ENCODE measurements around the gene CYP17A1. TPM values are rescaled to one million over a fixed set of nuclear protein-coding genes. Genes with fewer than 3 reads are reported as not detected.
"Not testable (repeated sequence)": the region's sequence is repeated elsewhere in the genome, so short reads cannot be mapped to it uniquely, and the experiment has no call there.

CYP17A1 gene
- total and polyA plus RNA-seq, 2 donors (not counting 1 experiment from before 2014, with no cell fraction given) = not detected

DNA sequence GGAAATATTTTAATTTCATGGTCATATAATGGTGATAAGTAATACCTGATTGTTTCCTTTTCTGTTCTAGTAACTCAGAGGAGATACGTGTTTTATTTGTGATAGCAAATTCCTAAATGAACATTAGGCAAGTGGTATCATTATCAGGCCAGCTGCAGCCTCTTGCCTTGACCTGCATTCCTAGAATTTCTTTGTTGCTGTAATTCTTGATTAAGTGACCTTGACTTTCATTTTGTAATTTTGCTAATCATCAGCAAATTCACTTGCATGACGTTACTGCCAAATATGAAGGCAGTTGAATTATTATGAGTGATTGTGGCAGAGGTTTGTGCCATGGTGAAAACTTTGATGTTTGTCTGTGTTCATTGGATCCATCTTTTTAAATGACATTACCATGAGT, 26.4 kb upstream of the CYP17A1 start:
- no peaks in the 10 kb centered on the region for H3K79me2 ChIP-seq (ENCODE audit: control insufficient read depth, insufficient read depth, low read length)
- H3K4me1 ChIP-seq (ENCODE audit: control insufficient read depth, extremely low read depth, insufficient read depth, low read length) = no peaks in the 10 kb centered on the region
- no peak for TF ChIP-seq EZH2 (IDR thresholded peaks at IDR 0.05; ENCODE audit: low read length, missing control alignments)
- TF ChIP-seq, protein P1, sequence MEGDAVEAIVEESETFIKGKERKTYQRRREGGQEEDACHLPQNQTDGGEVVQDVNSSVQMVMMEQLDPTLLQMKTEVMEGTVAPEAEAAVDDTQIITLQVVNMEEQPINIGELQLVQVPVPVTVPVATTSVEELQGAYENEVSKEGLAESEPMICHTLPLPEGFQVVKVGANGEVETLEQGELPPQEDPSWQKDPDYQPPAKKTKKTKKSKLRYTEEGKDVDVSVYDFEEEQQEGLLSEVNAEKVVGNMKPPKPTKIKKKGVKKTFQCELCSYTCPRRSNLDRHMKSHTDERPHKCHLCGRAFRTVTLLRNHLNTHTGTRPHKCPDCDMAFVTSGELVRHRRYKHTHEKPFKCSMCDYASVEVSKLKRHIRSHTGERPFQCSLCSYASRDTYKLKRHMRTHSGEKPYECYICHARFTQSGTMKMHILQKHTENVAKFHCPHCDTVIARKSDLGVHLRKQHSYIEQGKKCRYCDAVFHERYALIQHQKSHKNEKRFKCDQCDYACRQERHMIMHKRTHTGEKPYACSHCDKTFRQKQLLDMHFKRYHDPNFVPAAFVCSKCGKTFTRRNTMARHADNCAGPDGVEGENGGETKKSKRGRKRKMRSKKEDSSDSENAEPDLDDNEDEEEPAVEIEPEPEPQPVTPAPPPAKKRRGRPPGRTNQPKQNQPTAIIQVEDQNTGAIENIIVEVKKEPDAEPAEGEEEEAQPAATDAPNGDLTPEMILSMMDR (conservative IDR thresholded peaks at IDR 0.05 in 1 of 2, IDR thresholded peaks at IDR 0.05 in 1 of 2; ENCODE audit: low read depth in 1 of 2, low read length in 2 of 2) = no peak
- H3K27ac ChIP-seq (ENCODE audit: insufficient read depth, low read length) = no peak overlapping the region
- no peak overlapping the region for H3K4me2 ChIP-seq (ENCODE audit: extremely low read depth, insufficient read depth, low read length)
- no peaks in the 10 kb centered on the region for H4K20me1 ChIP-seq (ENCODE audit: control insufficient read depth, extremely low read depth, insufficient read depth, low read length)
- H3K4me3 ChIP-seq (replicated peaks in 1 of 4; ENCODE audit: control extremely low read depth in 1 of 4, insufficient read depth in 1 of 4, low read depth in 3 of 4, low read length in 4 of 4) = no peak overlapping the region
- no peaks in the 10 kb centered on the region for H3K27me3 ChIP-seq (ENCODE audit: control insufficient read depth, insufficient read depth, low read length)
- no peaks in the 10 kb centered on the region for H3K9me3 ChIP-seq (ENCODE audit: control insufficient read depth, insufficient read depth, low read depth, low read length)
- H2AFZ ChIP-seq (ENCODE audit: low read length) = no peak overlapping the region
- DNase-seq (ENCODE audit: low read depth in 2 of 2) = no peak
- no peak overlapping the region for H3K9ac ChIP-seq (ENCODE audit: insufficient read depth, low read length)
- no peaks in the 10 kb centered on the region for H3K36me3 ChIP-seq (ENCODE audit: control insufficient read depth, insufficient read depth, low read length)

DNA sequence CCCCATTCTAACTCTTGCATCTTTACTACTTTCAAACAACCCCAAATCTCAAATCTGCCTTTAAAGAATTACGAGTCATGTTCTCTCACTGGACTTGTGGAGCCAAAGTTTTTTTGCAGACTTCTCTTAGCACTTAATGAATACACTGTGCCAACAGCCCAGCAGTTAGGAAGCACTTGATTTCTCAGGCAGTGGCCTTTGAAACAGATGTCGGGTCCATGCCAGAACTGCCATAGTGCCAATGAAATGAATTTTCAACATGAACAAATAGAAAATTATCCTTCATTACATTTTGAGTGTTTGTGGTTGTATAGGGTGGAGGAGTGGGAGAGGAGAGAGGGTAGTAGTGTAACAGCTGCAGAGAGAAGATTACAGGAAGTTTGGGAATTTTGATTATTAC, 22.7 kb upstream of the CYP17A1 start:
- Histone ChIP-seq H4K20me1 (ENCODE audit: control insufficient read depth, extremely low read depth, insufficient read depth, low read length) (no peaks in the 10 kb centered on the region), H3K9me3 (ENCODE audit: control insufficient read depth, insufficient read depth, low read depth, low read length) (no peaks in the 10 kb centered on the region), H3K4me2 (ENCODE audit: extremely low read depth, insufficient read depth, low read length) (no peak overlapping the region), H2AFZ (ENCODE audit: low read length) (no peak overlapping the region), H3K27ac (ENCODE audit: insufficient read depth, low read length) (no peak overlapping the region), H3K9ac (ENCODE audit: insufficient read depth, low read length) (no peak overlapping the region), H3K79me2 (ENCODE audit: control insufficient read depth, insufficient read depth, low read length) (no peaks in the 10 kb centered on the region), H3K27me3 (ENCODE audit: control insufficient read depth, insufficient read depth, low read length) (no peaks in the 10 kb centered on the region), H3K4me1 (ENCODE audit: control insufficient read depth, extremely low read depth, insufficient read depth, low read length) (peaks cover 5% of the 10 kb centered on the region), H3K36me3 (ENCODE audit: control insufficient read depth, insufficient read depth, low read length) (no peaks in the 10 kb centered on the region), H3K4me3 (replicated peaks in 1 of 4; ENCODE audit: control extremely low read depth in 1 of 4, insufficient read depth in 1 of 4, low read depth in 3 of 4, low read length in 4 of 4) (no peak overlapping the region)
- TF ChIP-seq, protein P1 (conservative IDR thresholded peaks at IDR 0.05 in 1 of 2, IDR thresholded peaks at IDR 0.05 in 1 of 2; ENCODE audit: low read depth in 1 of 2, low read length in 2 of 2) = no peak
- no peak for TF ChIP-seq EZH2 (IDR thresholded peaks at IDR 0.05; ENCODE audit: low read length, missing control alignments)
- DNase-seq (ENCODE audit: low read depth in 2 of 2) = no peak

DNA sequence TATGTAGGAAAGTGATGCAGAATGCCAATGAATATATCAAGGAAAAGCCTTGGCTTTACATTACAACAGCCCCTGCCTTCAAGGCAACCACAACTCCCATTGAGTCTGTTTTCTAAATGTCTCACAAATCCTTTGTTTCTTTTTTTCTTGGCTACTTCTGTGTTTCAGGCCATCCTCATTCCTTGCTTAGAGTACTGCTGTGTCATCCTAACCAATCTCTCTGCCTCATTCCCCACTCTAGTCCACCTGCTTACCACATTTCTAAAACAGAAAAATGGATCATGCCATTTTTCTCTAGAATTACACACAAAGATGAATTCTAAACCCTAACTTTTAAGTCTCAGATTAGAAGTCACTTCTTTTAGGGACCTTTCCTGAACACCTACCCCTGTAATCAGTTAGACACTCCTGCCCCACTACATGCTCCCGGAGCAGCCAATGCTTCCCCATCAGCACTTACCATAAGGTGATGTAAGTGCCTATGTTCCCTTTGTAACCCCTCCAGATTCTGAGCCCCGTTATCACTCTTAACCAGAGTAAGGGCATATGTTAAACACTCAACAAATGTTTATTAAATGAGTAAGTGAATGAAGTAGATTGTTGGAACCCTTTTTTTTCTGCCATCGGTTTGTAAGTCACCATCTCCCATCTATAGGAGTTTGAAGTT, 19.7 kb upstream of the CYP17A1 start:
- H3K4me3 ChIP-seq (replicated peaks in 1 of 4; ENCODE audit: control extremely low read depth in 1 of 4, insufficient read depth in 1 of 4, low read depth in 3 of 4, low read length in 4 of 4) = no peak overlapping the region
- no peaks in the 10 kb centered on the region for H3K79me2 ChIP-seq (ENCODE audit: control insufficient read depth, insufficient read depth, low read length)
- TF ChIP-seq, protein P1 (conservative IDR thresholded peaks at IDR 0.05 in 1 of 2, IDR thresholded peaks at IDR 0.05 in 1 of 2; ENCODE audit: low read depth in 1 of 2, low read length in 2 of 2) = no peak
- TF ChIP-seq EZH2 (IDR thresholded peaks at IDR 0.05; ENCODE audit: low read length, missing control alignments) = no peak
- no peaks in the 10 kb centered on the region for H3K36me3 ChIP-seq (ENCODE audit: control insufficient read depth, insufficient read depth, low read length)
- no peaks in the 10 kb centered on the region for H4K20me1 ChIP-seq (ENCODE audit: control insufficient read depth, extremely low read depth, insufficient read depth, low read length)
- H3K27me3 ChIP-seq (ENCODE audit: control insufficient read depth, insufficient read depth, low read length) = no peaks in the 10 kb centered on the region
- no peak for DNase-seq (ENCODE audit: low read depth in 2 of 2)
- H3K4me1 ChIP-seq (ENCODE audit: control insufficient read depth, extremely low read depth, insufficient read depth, low read length) = peaks cover 5% of the 10 kb centered on the region
- H3K4me2 ChIP-seq (ENCODE audit: extremely low read depth, insufficient read depth, low read length) = no peak overlapping the region
- no peak overlapping the region for H2AFZ ChIP-seq (ENCODE audit: low read length)
- no peaks in the 10 kb centered on the region for H3K9me3 ChIP-seq (ENCODE audit: control insufficient read depth, insufficient read depth, low read depth, low read length)
- H3K27ac ChIP-seq (ENCODE audit: insufficient read depth, low read length) = no peak overlapping the region
- H3K9ac ChIP-seq (ENCODE audit: insufficient read depth, low read length) = no peak overlapping the region

DNA sequence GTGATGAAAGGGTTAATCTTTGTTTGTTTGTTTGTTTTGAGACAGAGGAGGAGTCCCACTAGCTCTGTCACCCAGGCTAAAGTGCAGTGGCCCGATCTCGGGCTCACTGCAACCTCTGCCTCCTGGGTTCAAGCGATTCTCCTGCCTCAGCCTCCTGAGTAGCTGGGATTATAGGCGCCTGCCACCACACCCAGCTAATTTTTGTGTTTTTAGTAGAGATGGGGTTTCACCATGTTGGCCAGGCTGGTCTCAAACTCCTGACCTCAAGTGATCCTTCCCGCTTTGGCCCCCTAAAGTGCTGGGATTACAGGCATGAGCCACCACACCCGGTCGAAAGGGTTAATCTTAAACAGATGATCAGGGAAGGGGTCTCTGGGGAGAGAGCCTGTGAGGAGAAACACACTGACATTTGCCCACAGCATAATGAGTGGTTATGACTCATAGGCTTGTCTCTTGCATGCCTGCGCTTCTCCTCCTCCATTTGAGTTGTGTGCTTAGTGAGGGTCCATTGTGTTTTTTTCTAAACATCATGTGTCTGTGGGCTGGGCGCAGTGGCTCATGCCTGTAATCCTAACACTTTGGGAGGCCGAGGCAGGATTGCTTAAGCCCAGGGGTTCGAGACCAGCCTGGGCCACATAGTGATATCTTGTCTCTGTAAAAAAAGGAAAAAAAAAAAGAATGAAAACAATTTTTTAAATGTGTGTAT, 18.7 kb upstream of the CYP17A1 start:
- not testable (repeated sequence) for H3K27me3 ChIP-seq (ENCODE audit: control insufficient read depth, insufficient read depth, low read length); H4K20me1 ChIP-seq (ENCODE audit: control insufficient read depth, extremely low read depth, insufficient read depth, low read length); H3K36me3 ChIP-seq (ENCODE audit: control insufficient read depth, insufficient read depth, low read length); H3K4me1 ChIP-seq (ENCODE audit: control insufficient read depth, extremely low read depth, insufficient read depth, low read length); H2AFZ ChIP-seq (ENCODE audit: low read length); H3K4me2 ChIP-seq (ENCODE audit: extremely low read depth, insufficient read depth, low read length); H3K9me3 ChIP-seq (ENCODE audit: control insufficient read depth, insufficient read depth, low read depth, low read length); H3K79me2 ChIP-seq (ENCODE audit: control insufficient read depth, insufficient read depth, low read length); H3K4me3 ChIP-seq (replicated peaks in 1 of 4; ENCODE audit: control extremely low read depth in 1 of 4, insufficient read depth in 1 of 4, low read depth in 3 of 4, low read length in 4 of 4); H3K9ac ChIP-seq (ENCODE audit: insufficient read depth, low read length)
- H3K27ac ChIP-seq (ENCODE audit: insufficient read depth, low read length) = peak overlapping the region; percentile 46
- DNase-seq (ENCODE audit: low read depth in 2 of 2) = peak; percentile 90 to 98

Measured in fibroblast of lung (primary cell).